SW 1271 (cell line): ENCODE measurements around the gene EI24.
"Not testable (repeated sequence)": the region's sequence is repeated elsewhere in the genome, so short reads cannot be mapped to it uniquely, and the experiment has no call there.

Experiments used
- DNase-seq, 2 experiments: peaks; one replicate each; lab custom pipeline; 2025; lab: John Stamatoyannopoulos, UW

The EI24 gene

GRCh38 chr11:125568970-125569914 lies at the start of gene EI24:
Gene EI24, plus strand, starts transcription at chr11:125569477. Its CDS starts 3,051 bp downstream, at chr11:125572528.
- DNase-seq = peak; percentile 29 to 82

- no peak for DNase-seq
Observed at GRCh38 chr11:125519860-125520834, 49.1 kb upstream of the EI24 start.

DNA sequence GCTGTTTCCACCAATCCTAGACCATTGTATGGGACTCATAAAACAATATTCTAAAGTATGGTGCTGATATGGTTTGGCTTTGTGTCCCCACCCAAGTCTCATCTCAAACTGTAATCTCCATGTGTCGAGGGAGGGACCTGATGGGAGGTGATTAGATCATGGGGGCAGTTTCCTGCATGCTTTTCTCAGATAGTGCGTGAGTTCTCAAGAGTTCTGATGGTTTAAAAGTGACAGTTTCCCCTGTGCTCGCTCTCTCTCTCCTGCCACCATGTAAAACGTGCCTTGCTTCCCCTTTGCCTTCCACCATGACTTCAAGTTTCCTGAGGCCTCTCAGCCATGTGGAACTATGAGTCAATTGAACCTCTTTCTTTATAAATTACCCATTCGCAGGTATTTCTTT lies 44.0 kb upstream of the EI24 start:
- no peak for DNase-seq

- DNase-seq = no peak
Observed at GRCh38 chr11:125532668-125533067, 36.6 kb upstream of the EI24 start.

DNA sequence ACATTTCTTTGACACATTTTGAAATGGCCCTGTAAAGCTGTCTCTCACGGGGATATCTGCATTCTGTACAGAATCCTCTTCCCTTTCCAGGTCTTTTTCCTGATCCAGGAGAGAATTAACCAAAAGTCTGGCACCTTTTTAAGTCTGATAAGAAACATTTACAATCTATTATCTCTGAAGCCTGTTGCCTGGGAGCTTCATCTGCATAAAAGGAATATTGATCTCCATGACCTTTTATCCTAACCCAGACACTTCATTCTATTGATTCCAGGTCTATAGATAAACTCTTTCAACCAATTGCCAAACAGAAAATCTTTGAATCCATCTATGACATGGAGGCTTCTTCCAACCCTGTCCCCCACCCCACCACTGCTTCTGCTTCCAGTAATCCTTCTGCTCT lies 33.7 kb upstream of the EI24 start:
- DNase-seq = no peak

GRCh38 chr11:125536834-125537233 lies 32.4 kb upstream of the EI24 start:
- DNase-seq = not testable (repeated sequence)

GRCh38 chr11:125542709-125543108 lies 26.6 kb upstream of the EI24 start:
- DNase-seq = peak in 1 of 2 experiments; percentile 10

- DNase-seq = no peak
Observed at GRCh38 chr11:125550780-125551179, 18.5 kb upstream of the EI24 start.

GRCh38 chr11:125551835-125552342 lies 17.4 kb upstream of the EI24 start:
- DNase-seq = no peak

- no peak for DNase-seq
Observed at GRCh38 chr11:125552927-125553326, 16.4 kb upstream of the EI24 start.

GRCh38 chr11:125553357-125553756 lies 15.9 kb upstream of the EI24 start:
- DNase-seq = no peak

- DNase-seq = no peak
Observed at GRCh38 chr11:125554038-125554437, 15.2 kb upstream of the EI24 start.

DNA sequence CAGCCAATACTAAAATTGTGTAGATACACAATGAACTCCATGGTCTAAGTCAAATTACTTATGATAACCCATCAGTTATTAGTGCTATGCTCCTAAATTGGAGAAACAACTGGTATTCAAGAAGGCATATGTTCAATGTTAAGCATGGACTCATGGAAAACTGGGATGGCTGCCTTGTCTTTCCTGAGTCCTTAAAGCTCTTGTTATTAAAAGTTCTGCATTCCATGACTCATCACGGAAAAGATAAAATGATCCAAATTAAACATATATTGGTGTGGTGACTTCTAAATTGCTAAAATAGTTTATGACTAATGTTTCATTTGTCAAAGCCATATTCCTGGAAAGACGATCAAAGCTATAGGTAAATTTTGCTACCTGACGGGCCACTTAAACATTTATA lies 9.4 kb upstream of the EI24 start:
- no peak for DNase-seq

DNA sequence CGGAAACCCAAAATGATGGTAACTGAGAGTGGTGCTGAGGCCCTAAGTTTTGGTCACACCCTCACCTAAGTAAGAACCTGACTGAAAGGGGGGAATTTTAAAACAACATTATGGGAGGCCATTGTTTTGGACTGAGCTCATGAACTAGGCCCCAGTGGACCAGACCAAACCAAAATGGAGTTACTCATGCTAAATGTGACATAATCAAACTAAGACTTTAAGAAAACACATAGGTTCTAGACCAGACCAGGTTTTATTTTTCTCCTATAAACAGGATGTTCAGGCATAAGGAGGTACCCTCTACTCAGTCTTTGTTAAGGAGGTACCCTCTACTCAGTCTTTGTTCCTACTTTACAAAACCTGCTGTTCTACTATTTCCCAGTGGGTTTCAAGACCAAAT lies 7.4 kb upstream of the EI24 start:
- no peak for DNase-seq

- no peak for DNase-seq
Observed at GRCh38 chr11:125562430-125562829, 6.8 kb upstream of the EI24 start.

GRCh38 chr11:125564357-125564756 lies 4.9 kb upstream of the EI24 start:
- DNase-seq = no peak

GRCh38 chr11:125566235-125566634 lies 3.0 kb upstream of the EI24 start:
- no peak for DNase-seq

- DNase-seq = no peak
Observed at GRCh38 chr11:125569915-125570621, 791 bp downstream of the EI24 start.

DNA sequence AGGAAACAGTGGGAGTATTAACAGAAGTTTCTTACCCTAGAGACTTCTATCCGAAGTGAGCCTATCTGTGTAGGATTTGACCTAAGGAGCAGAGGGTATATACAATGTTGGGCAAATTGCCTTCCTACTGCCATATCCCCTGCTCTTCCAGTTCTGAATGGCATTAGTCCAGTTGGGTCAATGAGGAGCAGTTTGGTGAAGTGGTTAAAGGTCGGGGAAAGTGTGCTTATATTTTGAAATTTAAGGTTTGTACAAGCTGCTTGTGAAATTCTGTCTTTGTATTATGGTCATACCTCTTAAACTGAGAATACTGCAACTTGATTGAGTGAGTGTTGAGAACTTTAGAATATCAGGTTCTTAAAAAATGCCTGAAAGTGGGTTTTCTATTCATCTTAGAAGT lies 1.7 kb downstream of the EI24 start:
- no peak for DNase-seq

- DNase-seq = no peak
Observed at GRCh38 chr11:125572916-125573315, 3.6 kb downstream of the EI24 start.

- not testable (repeated sequence) for DNase-seq
Observed at GRCh38 chr11:125577181-125577580, 7.9 kb downstream of the EI24 start.

DNA sequence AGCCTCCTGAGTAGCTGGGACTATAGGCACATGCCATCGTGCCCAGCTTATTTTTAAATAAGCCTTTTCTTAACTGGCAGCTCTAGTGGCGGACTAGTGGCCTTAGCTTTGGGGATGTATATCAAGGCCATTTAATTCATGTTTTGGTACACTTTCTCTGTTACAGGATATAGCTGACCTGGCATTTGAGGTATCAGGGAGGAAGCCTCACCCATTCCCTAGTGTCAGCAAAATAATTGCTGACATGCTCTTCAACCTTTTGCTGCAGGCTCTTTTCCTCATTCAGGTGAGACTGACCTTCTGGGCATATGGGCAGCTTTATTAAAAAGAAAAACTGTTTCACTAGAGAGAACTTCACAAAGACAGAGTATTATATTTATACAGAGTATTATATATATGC lies 9.5 kb downstream of the EI24 start:
- DNase-seq = no peak
